K562 (cell line): Measurements from ENCODE around the gene MYOM1. TPM values are rescaled to one million over a fixed set of nuclear protein-coding genes. Genes with fewer than 3 reads are reported as not detected.

Experiments
- ATAC-seq: fragments of 200-7000 bp; cut with Tn5 transposase; 3 replicates; pipeline ENCODE4 v1.9.1; 2020; ENCODE audit warnings: moderate library complexity
- BruUV-seq: library from RNA; stranded (reverse); fragments of 400-500 nt; replicated peaks from 2 replicates; lab custom pipeline; 2021; lab: Mats Ljungman, UMichigan
- CTCF ChIA-PET: fragments of 300-600 bp; formaldehyde crosslinking; extraction: SDS; loops from one replicate; lab custom pipeline; 2021; ENCODE audit warnings: low intra/inter-chr PET ratio; lab: Yijun Ruan, JAX
- POLR2A ChIA-PET: fragments of 300-600, 350-650 bp; sonication (Branson Sonifier 250); formaldehyde crosslinking; extraction: SDS; loops from one replicate; lab custom pipeline; 2021; ENCODE audit warnings: antibody characterized with exemption, inconsistent platforms; lab: Yijun Ruan, JAX
- DNase-seq, 4 experiments: peaks; one replicate each; pipeline versions ENCODE4 v3.0.0 to v3.0.0-alpha.2; 2011 to 2018; ENCODE audit warnings: low spot score in 3 of 4, mixed read lengths in 3 of 4; ENCODE audit errors: extremely low read depth in 1 of 4
- FAIRE-seq: peaks from 2 replicates; lab custom pipeline; 2011; peaks lifted over from hg19 to GRCh38; lab: Jason Lieb, UNC
- H2AFZ ChIP-seq: 2 replicates; pipeline ENCODE4 v1.6.0; 2011; ENCODE audit warnings: low read depth, low read length, control low read depth, inconsistent platforms
- H3K27ac ChIP-seq: fragments of 200-600 bp; 3 replicates; pipeline ENCODE4 v1.8.0; 2011; ENCODE audit warnings: low read depth, mild to moderate bottlenecking, control low read depth, inconsistent platforms, low read length, moderate library complexity, mixed read lengths; ENCODE audit errors: extremely low read depth
- H3K27me3 ChIP-seq, 2 experiments: fragments of 300-600 bp in 1 of 2; 2 replicates in 1 of 2; 3 replicates in 1 of 2; pipeline versions ENCODE4 v1.6.0 to v1.8.0; 2011; ENCODE audit warnings: inconsistent platforms in 2 of 2, low read length in 2 of 2, mild to moderate bottlenecking in 1 of 2, mixed read lengths in 1 of 2, moderate library complexity in 1 of 2; ENCODE audit not compliant: control insufficient read depth in 2 of 2, insufficient read depth in 2 of 2
- H3K36me3 ChIP-seq: fragments of 300-600 bp; 3 replicates; pipeline ENCODE4 v1.8.0; 2011; ENCODE audit warnings: mild to moderate bottlenecking, low read length, inconsistent platforms; ENCODE audit not compliant: control insufficient read depth, insufficient read depth
- H3K4me1 ChIP-seq, 2 experiments: fragments of 200-600 bp in 1 of 2; replicated peaks in 1 of 2; 2 replicates in 1 of 2; 3 replicates in 1 of 2; pipeline versions ENCODE4 v1.5.1 to v1.8.0; 2011; ENCODE audit warnings: inconsistent platforms in 2 of 2, low read length in 2 of 2, mild to moderate bottlenecking in 1 of 2, mixed read lengths in 1 of 2, moderate library complexity in 1 of 2; ENCODE audit not compliant: control insufficient read depth in 2 of 2, insufficient read depth in 2 of 2
- H3K4me2 ChIP-seq: 2 replicates; pipeline ENCODE4 v1.6.1; 2011; ENCODE audit warnings: low read length, control low read depth, inconsistent platforms, mixed read lengths; ENCODE audit not compliant: insufficient read depth
- H3K4me3 ChIP-seq: fragments of 200-600 bp; sonication (generic), shearing (Covaris generic); 2 replicates; pipeline ENCODE4 v1.5.1; 2016; ENCODE audit warnings: control low read depth, inconsistent platforms
- H3K79me2 ChIP-seq: fragments of 200-600 bp; 3 replicates; pipeline ENCODE4 v1.8.0; 2011; ENCODE audit warnings: low read length, inconsistent platforms; ENCODE audit not compliant: control insufficient read depth, insufficient read depth
- H3K9ac ChIP-seq, 2 experiments: 2 replicates each; pipeline versions ENCODE4 v1.6.0 to v1.6.1; 2011; ENCODE audit warnings: low read depth in 2 of 2, low read length in 2 of 2, control low read depth in 1 of 2, inconsistent platforms in 1 of 2, mild to moderate bottlenecking in 1 of 2, mixed read lengths in 1 of 2; ENCODE audit not compliant: insufficient read depth in 1 of 2
- H3K9me1 ChIP-seq: one replicate; pipeline ENCODE4 v1.6.0; 2011; ENCODE audit warnings: inconsistent platforms, mild to moderate bottlenecking, low read length, moderate library complexity; ENCODE audit not compliant: control insufficient read depth, insufficient read depth
- H3K9me3 ChIP-seq: replicated peaks from 2 replicates; pipeline ENCODE4 v1.5.1; 2011; ENCODE audit warnings: low read depth, low read length, inconsistent platforms; ENCODE audit not compliant: control insufficient read depth, insufficient read depth
- H4K20me1 ChIP-seq: replicated peaks from 2 replicates; pipeline ENCODE4 v1.6.1; 2011; ENCODE audit warnings: low read length, inconsistent platforms, mixed read lengths; ENCODE audit not compliant: control insufficient read depth, insufficient read depth
- NCOA4 ChIP-seq: fragments of 450-650 bp; IDR thresholded peaks from 2 replicates; pipeline ENCODE4 v1.6.1; 2018; ENCODE audit warnings: mild to moderate bottlenecking; ENCODE audit not compliant: partially characterized antibody
- SPI1 ChIP-seq: IDR thresholded peaks from 2 replicates; pipeline ENCODE4 v1.6.1; 2011; ENCODE audit warnings: low read depth, low read length, control low read depth, borderline replicate concordance
- WGBS: fragments of 100-300 bp; shearing (Covaris generic); methylation state at CpG from one replicate; pipeline ENCODE4 v1.1.6; 2016; ENCODE audit warnings: low coverage, mixed read lengths; ENCODE audit not compliant: insufficient coverage; ENCODE audit errors: missing lambda C conversion rate; 5-methylcytosine and 5-hydroxymethylcytosine counted together
- in situ Hi-C: fragments of 300-500 bp; cut with MboI; formaldehyde crosslinking; loops from 4 replicates; pipeline ENCODE4 v1.15.0; 2018; ENCODE audit warnings: inconsistent platforms, mixed read lengths
- intact Hi-C: fragments of 100-400 bp; cut with micrococcal nuclease; formaldehyde crosslinking; loops from 2 replicates; pipeline ENCODE4 v1.14.2; 2022
- polyA plus RNA-seq, 8 experiments: library from polyadenylated mRNA; depleted of rRNA in 4 of 8; stranded (reverse) in 5 of 8; unstranded in 3 of 8; fragments of >200 nt; fragmentation: Nextera tagmentation in 2 of 8; fragmentation: Illumina TruSeq in 1 of 8; extraction: Ambion mirVana in 2 of 8; extraction: Trizol in 1 of 8; gene quantifications; 2 replicates each; pipeline versions ENCODE4 v1.2.1 to v1.2.3, GENCODE V29; 2011 to 2014; ENCODE audit warnings: inconsistent platforms in 1 of 8, missing spikeins in 1 of 8
- total RNA-seq, 7 experiments: library from RNA; depleted of rRNA in 6 of 7; stranded (reverse); fragments of >200 nt in 6 of 7; fragmentation: Illumina TruSeq in 2 of 7; extraction: Trizol in 2 of 7; gene quantifications; 2 replicates each; pipeline versions ENCODE4 v1.2.1 to v1.2.3, GENCODE V29; 2011 to 2021; ENCODE audit warnings: low replicate concordance in 1 of 7
- TF ChIP-seq, protein P1 (sequence below): sonication (generic); formaldehyde crosslinking; IDR thresholded peaks from 2 replicates; pipeline ENCODE4 v1.8.1; 2023; ENCODE audit warnings: mild to moderate bottlenecking, missing genetic modification reagents
- TF ChIP-seq, protein P2 (sequence below): fragments of 250-450 bp; sonication (Bioruptor Pico); IDR thresholded peaks from 2 replicates; pipeline ENCODE4 v1.8.0; 2021; ENCODE audit warnings: mild to moderate bottlenecking, moderate library complexity

Gene MYOM1
- total and polyA plus RNA-seq, 9 of the 15 experiments (the other 6 are each of a cell fraction or from before 2014, with no cell fraction given), result 0.01 to 0.62 (median 0.25) TPM

DNA sequence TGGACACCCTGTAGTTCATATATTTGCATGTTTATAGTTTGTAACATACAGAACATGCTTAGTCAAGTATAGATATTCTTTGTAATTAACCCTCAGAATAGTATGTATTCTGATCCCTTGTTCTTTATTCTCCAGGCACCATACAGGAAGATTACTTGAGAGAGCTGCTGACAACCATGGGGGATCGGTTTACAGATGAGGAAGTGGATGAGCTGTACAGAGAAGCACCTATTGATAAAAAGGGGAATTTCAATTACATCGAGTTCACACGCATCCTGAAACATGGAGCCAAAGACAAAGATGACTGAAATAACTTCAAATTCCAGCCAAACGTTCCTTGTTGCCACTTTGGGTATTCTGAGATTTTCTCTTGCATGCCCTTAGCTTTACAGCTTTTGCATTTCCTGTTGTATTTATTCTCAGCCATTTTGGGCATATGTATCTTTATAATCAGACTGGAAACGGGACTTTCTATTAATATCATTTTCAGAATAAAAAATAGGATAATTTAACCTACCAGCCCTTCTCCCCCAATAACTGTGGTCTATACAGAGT is 35.9 kb upstream of the MYOM1 start:
- DNase-seq (no peak), FAIRE-seq (no peak), ATAC-seq (no peak)
- Histone ChIP-seq H3K9me1 (no peaks in the 10 kb centered on the region), H3K4me1 (peaks cover 6 to 13% of the 10 kb centered on the region in 2 experiments; a peak in 3 of 5 replicates), H3K36me3 (peaks cover 74% of the 10 kb centered on the region), H3K9ac (no peak overlapping the region), H3K4me2 (no peak overlapping the region), H3K27ac (no peak overlapping the region), H4K20me1 (no peaks in the 10 kb centered on the region; the same call in 1 of the 2 replicates), H3K79me2 (peaks cover 40% of the 10 kb centered on the region), H3K27me3 (no peaks in the 10 kb centered on the region), H2AFZ (no peak overlapping the region), H3K9me3 (no peaks in the 10 kb centered on the region), H3K4me3 (no peak overlapping the region)
- intact Hi-C loops (no loop called here), in situ Hi-C loops (no loop called here)
- no TSS peak for BruUV-seq
- CTCF ChIA-PET, result no interaction called here
- POLR2A ChIA-PET, result interaction anchor here (1.0 to 4.1 kb wide), 3 partner anchors 8 to 19 kb away, joined by 4 to 33 read pairs (median 5); partner anchors contain the start of gene MYL12A
- 87% methylated on average over 5 of the region's 5 CpGs for WGBS
- TF ChIP-seq NCOA4 (no peak), SPI1 (peak; percentile 34; the same call in 1 of the 2 replicates)
- TF ChIP-seq, protein P1, sequence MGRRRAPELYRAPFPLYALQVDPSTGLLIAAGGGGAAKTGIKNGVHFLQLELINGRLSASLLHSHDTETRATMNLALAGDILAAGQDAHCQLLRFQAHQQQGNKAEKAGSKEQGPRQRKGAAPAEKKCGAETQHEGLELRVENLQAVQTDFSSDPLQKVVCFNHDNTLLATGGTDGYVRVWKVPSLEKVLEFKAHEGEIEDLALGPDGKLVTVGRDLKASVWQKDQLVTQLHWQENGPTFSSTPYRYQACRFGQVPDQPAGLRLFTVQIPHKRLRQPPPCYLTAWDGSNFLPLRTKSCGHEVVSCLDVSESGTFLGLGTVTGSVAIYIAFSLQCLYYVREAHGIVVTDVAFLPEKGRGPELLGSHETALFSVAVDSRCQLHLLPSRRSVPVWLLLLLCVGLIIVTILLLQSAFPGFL (CRISPR knock-in tag), result 0 out of 2 replicates have a peak, but pooled peaks have one; percentile 22
- TF ChIP-seq, protein P2, sequence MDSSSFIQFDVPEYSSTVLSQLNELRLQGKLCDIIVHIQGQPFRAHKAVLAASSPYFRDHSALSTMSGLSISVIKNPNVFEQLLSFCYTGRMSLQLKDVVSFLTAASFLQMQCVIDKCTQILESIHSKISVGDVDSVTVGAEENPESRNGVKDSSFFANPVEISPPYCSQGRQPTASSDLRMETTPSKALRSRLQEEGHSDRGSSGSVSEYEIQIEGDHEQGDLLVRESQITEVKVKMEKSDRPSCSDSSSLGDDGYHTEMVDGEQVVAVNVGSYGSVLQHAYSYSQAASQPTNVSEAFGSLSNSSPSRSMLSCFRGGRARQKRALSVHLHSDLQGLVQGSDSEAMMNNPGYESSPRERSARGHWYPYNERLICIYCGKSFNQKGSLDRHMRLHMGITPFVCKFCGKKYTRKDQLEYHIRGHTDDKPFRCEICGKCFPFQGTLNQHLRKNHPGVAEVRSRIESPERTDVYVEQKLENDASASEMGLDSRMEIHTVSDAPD (CRISPR knock-in tag), result 0 out of 2 replicates have a peak, but pooled peaks have one; percentile 3
